Stomach (tissue), 9 donors: ENCODE results near the gene NARS2. TPM values are rescaled to one million over a fixed set of nuclear protein-coding genes. Genes with fewer than 3 reads are reported as not detected.

Experiments
- DNase-seq, 2 donors: peaks; one replicate each; pipeline versions ENCODE4 v3.0.0 to v3.0.0-alpha.2; 2013 to 2019
- H3K27ac ChIP-seq, 5 donors: fragments of 200-600 bp in 4 of 5; sonication (generic) in 4 of 5; one replicate each; pipeline ENCODE4 v1.5.1; 2013 to 2019; ENCODE audit warnings: mild to moderate bottlenecking in 1 of 5, moderate library complexity in 1 of 5
- H3K27me3 ChIP-seq, 3 donors: fragments of 200-600 bp; sonication (generic); one replicate each; pipeline ENCODE4 v1.5.1; 2017 to 2019; ENCODE audit warnings: mixed run types in 1 of 3
- H3K36me3 ChIP-seq, 4 donors: fragments of 200-600 bp; sonication (generic); 1 replicate in 3 of 4; 2 replicates in 1 of 4; pipeline ENCODE4 v1.5.1; 2016 to 2019
- H3K4me1 ChIP-seq, 4 donors: fragments of 200-600 bp; sonication (generic); one replicate each; pipeline ENCODE4 v1.5.1; 2016 to 2019
- H3K4me3 ChIP-seq, 4 donors: fragments of 200-600 bp; sonication (generic) in 3 of 4; one replicate each; pipeline ENCODE4 v1.5.1; 2016 to 2019; ENCODE audit warnings: mild to moderate bottlenecking in 1 of 4
- H3K9me3 ChIP-seq, 4 donors: fragments of 200-600 bp; sonication (generic); one replicate each; pipeline ENCODE4 v1.5.1; 2016 to 2019
- EP300 ChIP-seq: sonication (generic); formaldehyde crosslinking; IDR thresholded peaks from one replicate; pipeline ENCODE4 v1.6.1; 2017; ENCODE audit warnings: antibody characterized with exemption
- POLR2A ChIP-seq, 4 donors: fragments of 450-650 bp; IDR thresholded peaks; one replicate each; pipeline ENCODE4 v1.6.1; 2016; ENCODE audit warnings: antibody characterized with exemption in 4 of 4, control low read depth in 2 of 4, mild to moderate bottlenecking in 1 of 4, moderate library complexity in 1 of 4
- POLR2AphosphoS5 ChIP-seq, 3 donors: sonication (generic); formaldehyde crosslinking; IDR thresholded peaks; one replicate each; pipeline ENCODE4 v1.6.1; 2016; ENCODE audit warnings: antibody characterized with exemption in 3 of 3
- WGBS, 5 donors: extraction: QIAGEN DNeasy Blood & Tissue Kit in 3 of 5; methylation state at CpG; one replicate each; pipeline versions ENCODE4 v1.1.5 to v1.1.7; 2013 to 2018; 5-methylcytosine and 5-hydroxymethylcytosine counted together
- intact Hi-C: fragments of 100-400 bp; cut with DNase I; formaldehyde crosslinking; loops from one replicate; pipeline ENCODE4 v1.15.1; 2023; ENCODE audit warnings: low total_unique reads
- polyA plus RNA-seq, 3 donors: library from polyadenylated mRNA; stranded (reverse); fragments of 200-250 nt; gene quantifications; one replicate each; pipeline ENCODE4 v1.2.3, GENCODE V29; 2013
- total RNA-seq, 5 donors: library from RNA; depleted of rRNA; stranded (reverse); fragments of >200 nt; gene quantifications; one replicate each; pipeline versions ENCODE4 v1.1.0 to v1.2.3, GENCODE V29; 2014 to 2016
- TF ChIP-seq, protein P1 (sequence below), 7 experiments: fragments of 450-650 bp in 4 of 7; fragments of 200-600 bp in 3 of 7; sonication (generic) in 3 of 7; IDR thresholded peaks; one replicate each; pipeline ENCODE4 v1.5.1; 2016 to 2019; ENCODE audit warnings: antibody characterized with exemption in 7 of 7, control low read depth in 2 of 7, mild to moderate bottlenecking in 1 of 7
- donor health status: healthy with polysubstance abuse.
- donor health status: Bipolar disorder and iron deficiency.
- donor health status: healthy.

The NARS2 gene
- total and polyA plus RNA-seq, 8 donors = 4.7 to 34.5 (median 14.1) TPM

DNA sequence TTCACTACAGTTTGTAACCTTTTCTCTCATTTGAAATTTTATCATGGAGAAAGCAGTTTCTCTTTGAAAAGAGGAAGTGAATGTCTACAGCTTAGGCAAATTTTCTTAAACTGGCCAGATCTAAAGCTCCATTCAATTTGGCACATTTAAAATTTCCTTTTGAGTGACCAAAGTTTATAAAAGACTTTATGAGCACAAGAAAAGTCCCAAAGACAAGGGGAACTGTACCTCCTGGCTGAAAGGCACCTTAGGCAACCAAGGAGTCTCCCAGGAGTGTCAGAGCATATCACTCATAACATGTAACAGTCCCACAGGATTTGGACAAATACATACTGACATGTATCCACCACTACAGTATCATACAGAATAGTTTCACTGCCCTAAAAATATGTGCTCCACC is 41.3 kb downstream of the NARS2 start:
- no peak for TF ChIP-seq EP300
- TF ChIP-seq, protein P1, sequence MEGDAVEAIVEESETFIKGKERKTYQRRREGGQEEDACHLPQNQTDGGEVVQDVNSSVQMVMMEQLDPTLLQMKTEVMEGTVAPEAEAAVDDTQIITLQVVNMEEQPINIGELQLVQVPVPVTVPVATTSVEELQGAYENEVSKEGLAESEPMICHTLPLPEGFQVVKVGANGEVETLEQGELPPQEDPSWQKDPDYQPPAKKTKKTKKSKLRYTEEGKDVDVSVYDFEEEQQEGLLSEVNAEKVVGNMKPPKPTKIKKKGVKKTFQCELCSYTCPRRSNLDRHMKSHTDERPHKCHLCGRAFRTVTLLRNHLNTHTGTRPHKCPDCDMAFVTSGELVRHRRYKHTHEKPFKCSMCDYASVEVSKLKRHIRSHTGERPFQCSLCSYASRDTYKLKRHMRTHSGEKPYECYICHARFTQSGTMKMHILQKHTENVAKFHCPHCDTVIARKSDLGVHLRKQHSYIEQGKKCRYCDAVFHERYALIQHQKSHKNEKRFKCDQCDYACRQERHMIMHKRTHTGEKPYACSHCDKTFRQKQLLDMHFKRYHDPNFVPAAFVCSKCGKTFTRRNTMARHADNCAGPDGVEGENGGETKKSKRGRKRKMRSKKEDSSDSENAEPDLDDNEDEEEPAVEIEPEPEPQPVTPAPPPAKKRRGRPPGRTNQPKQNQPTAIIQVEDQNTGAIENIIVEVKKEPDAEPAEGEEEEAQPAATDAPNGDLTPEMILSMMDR (IDR thresholded peaks at IDR 0.05) = no peak
- no peak for TF ChIP-seq POLR2AphosphoS5 (IDR thresholded peaks at IDR 0.05)
- TF ChIP-seq POLR2A (IDR thresholded peaks at IDR 0.05) = no peak
- intact Hi-C loops = no loop called here
- Histone ChIP-seq H3K27me3 (no peaks in the 10 kb centered on the region), H3K4me1 (no peaks in the 10 kb centered on the region), H3K9me3 (no peaks in the 10 kb centered on the region), H3K4me3 (no peak overlapping the region), H3K27ac (no peak overlapping the region), H3K36me3 (peaks cover 0 to 4% (median 2%) of the 10 kb centered on the region in 4 donors)
- no peak for DNase-seq

DNA sequence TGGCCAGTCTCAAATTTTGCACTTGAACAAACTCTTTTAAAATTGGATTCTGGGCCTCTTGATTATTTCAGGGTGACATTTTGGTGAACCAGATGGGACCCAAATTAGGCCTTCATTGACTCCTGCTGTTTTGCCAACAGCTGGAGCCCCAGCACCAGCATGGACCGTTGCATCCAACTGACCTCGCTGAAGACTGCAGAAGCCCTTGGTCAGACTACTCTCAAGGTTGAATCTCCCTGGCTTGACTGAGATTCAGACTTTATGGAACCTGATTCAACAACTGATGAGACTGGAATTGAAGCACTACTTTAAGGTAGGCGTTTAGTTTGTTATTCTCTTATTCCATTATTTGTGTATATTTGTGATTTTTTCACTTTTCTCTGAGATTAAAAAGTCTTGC is 41.7 kb downstream of the NARS2 start:
- H3K9me3 ChIP-seq = no peaks in the 10 kb centered on the region
- no peaks in the 10 kb centered on the region for H3K27me3 ChIP-seq
- H3K4me1 ChIP-seq = no peaks in the 10 kb centered on the region
- DNase-seq = no peak
- intact Hi-C loops = no loop called here
- no peak overlapping the region for H3K4me3 ChIP-seq
- 86 to 97% (median 89%) methylated on average over 3 of the region's 3 CpGs for WGBS, 5 donors
- no peak overlapping the region for H3K27ac ChIP-seq
- H3K36me3 ChIP-seq = peaks cover 0 to 5% (median 2%) of the 10 kb centered on the region in 4 donors
- TF ChIP-seq POLR2AphosphoS5 (IDR thresholded peaks at IDR 0.05) (no peak), POLR2A (IDR thresholded peaks at IDR 0.05) (no peak), EP300 (no peak)
- TF ChIP-seq, protein P1 (IDR thresholded peaks at IDR 0.05) = no peak

DNA sequence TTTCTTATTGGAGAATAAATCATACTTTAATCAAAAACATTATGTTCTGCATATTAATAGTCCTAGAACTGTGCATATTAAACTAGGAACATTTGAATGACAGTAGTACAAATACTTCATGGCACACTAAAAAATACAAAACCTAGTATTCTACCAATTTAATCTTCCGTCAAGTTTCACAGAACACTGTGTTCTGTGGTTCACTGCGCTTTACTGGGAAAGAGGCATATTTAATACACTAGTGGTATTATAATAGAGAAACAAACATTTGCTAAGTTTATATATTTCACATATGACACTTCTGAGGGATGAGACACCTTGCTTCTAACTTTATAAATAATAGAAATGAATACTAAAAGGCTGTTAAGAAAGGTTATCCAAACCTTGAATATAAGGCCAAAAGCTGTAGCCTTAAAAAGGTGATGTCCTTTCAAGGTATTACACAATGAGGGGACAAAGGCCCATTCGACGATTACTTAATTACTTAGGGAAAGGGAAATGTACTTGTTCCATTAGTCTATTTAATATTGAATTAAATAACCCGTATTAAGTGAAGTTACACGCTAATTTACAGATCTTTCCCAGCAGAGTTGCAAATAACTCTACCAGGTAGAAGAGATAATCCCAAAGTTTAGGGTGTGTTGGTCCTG is 48.0 kb downstream of the NARS2 start:
- no peak for TF ChIP-seq EP300
- DNase-seq = no peak
- no peaks in the 10 kb centered on the region for H3K27me3 ChIP-seq
- no peaks in the 10 kb centered on the region for H3K4me1 ChIP-seq
- intact Hi-C loops = no loop called here
- no peaks in the 10 kb centered on the region for H3K9me3 ChIP-seq
- H3K27ac ChIP-seq = no peak overlapping the region
- WGBS, 5 donors = 75 to 83% (median 78%) methylated on average over 6 of the region's 6 CpGs
- H3K36me3 ChIP-seq = peaks cover 0 to 9% (median 3%) of the 10 kb centered on the region in 4 donors
- H3K4me3 ChIP-seq = no peak overlapping the region

DNA sequence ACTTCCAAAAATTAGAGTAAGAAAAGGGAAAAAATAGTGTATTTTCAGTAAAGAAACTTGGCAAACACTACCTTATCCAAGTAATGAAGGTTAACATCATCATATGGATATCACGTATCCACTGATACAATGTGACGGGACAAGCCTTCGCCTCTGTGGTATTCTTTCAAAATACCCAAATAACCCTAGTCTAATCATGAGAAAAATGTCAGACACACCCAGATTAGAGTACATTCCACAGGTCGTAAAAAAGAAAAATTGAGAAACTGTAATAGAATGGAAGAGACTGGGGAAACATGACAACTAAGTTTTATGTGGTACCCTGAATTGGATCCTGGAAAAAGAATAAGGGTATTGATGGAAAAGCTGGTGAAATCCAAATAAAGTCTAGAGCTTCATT is 48.9 kb downstream of the NARS2 start:
- H3K9me3 ChIP-seq = no peaks in the 10 kb centered on the region
- DNase-seq = no peak
- intact Hi-C loops = no loop called here
- no peaks in the 10 kb centered on the region for H3K27me3 ChIP-seq
- TF ChIP-seq, protein P1 (IDR thresholded peaks at IDR 0.05) = no peak
- TF ChIP-seq POLR2A (IDR thresholded peaks at IDR 0.05) = no peak
- no peak for TF ChIP-seq POLR2AphosphoS5 (IDR thresholded peaks at IDR 0.05)
- TF ChIP-seq EP300 = no peak
- H3K4me1 ChIP-seq = no peaks in the 10 kb centered on the region
- 92 to 95% (median 95%) methylated on average over 4 of the region's 4 CpGs for WGBS, 5 donors
- H3K27ac ChIP-seq = no peak overlapping the region
- H3K4me3 ChIP-seq = no peak overlapping the region
- H3K36me3 ChIP-seq = peaks cover 0 to 9% (median 3%) of the 10 kb centered on the region in 4 donors

DNA sequence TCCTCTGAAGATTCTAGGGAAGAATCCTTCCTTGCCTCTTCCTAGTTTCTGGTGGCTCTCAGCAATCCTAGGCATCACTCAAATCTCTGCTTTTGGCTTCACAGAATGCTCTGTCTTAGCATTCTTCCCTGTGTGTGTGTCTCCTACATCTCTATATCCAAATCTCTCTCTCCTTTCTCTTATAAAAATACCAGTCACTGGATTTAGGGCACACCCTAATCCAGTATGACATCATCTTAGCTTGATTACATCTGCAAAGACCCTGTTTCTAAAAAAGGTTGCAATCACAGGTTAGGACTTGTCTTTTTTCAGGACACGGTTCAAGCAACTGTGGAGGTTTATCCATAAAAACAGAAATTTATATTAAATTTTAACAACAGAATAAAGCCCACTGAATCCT is 54.4 kb downstream of the NARS2 start:
- Histone ChIP-seq H3K36me3 (no peaks in the 10 kb centered on the region), H3K9me3 (no peaks in the 10 kb centered on the region), H3K4me1 (no peaks in the 10 kb centered on the region), H3K4me3 (no peak overlapping the region), H3K27ac (no peak overlapping the region), H3K27me3 (no peaks in the 10 kb centered on the region)
- DNase-seq = no peak
- TF ChIP-seq POLR2AphosphoS5 (IDR thresholded peaks at IDR 0.05) (no peak), EP300 (no peak), POLR2A (IDR thresholded peaks at IDR 0.05) (no peak)
- TF ChIP-seq, protein P1 (IDR thresholded peaks at IDR 0.05) = no peak
- WGBS, 5 donors = 91 to 100% (median 93%) methylated on average over 1 of the region's 1 CpG
- intact Hi-C loops = no loop called here
